ENCODE results near the gene GTSE1.

- TF ChIP-seq CTCF (optimal IDR thresholded peaks at IDR 0.05 in 1 of 3, IDR thresholded peaks at IDR 0.05 in 1 of 3, conservative IDR thresholded peaks at IDR 0.05 in 1 of 3; ENCODE audit: extremely low read depth in 1 of 3, insufficient read depth in 2 of 3, low read length in 3 of 3): no peak
- no peak for TF ChIP-seq EZH2 (IDR thresholded peaks at IDR 0.05; ENCODE audit: low read length)
Observed at GRCh38 chr22:46292173-46292572, 4.5 kb upstream of the GTSE1 start.
